ENCODE results near the gene COP1.
"Not testable (repeated sequence)": the region's sequence is repeated elsewhere in the genome, so short reads cannot be mapped to it uniquely, and the experiment has no call there.

The COP1 gene

DNA sequence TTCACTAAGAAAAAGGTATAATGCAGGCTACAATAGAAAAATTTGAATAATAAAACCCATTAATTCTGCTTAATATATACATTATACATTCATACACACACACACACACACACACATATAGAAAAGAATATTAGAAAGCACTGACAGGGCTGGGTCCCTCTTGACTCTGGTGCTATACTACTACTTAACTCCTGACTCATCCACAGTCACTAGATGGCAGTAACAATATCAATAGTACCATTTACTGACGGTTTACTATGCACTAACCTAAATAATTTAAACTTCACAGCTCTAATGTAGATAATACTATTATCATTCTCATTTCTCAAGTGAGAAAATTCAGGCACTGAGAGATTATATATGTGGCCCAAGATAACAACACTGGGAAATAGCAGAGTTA is 87.5 kb downstream of the COP1 start:
- no peak for DNase-seq

GRCh38 chr1:176118985-176119384 is 88.1 kb downstream of the COP1 start:
- DNase-seq, result no peak

GRCh38 chr1:176111835-176112234 is 95.3 kb downstream of the COP1 start:
- DNase-seq, result no peak

DNA sequence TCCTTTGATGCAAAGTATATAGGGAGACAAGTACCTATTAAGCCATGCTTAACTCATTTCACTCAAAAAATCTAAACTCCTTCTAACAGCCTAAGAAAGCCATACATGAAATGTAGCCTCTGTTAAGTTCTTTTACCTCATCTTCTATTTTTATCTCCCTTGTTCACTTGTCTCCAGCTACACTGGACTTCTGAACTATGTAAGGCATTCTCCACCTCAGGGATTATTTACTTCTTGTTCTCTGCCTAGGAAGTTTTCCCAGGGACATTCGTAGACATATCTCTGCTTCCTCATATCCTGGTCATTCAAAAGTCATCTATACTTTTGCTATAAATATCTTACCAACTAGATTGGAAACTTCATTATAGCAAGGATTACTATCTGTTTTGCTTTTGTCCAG is 96.9 kb downstream of the COP1 start:
- DNase-seq, result no peak

DNA sequence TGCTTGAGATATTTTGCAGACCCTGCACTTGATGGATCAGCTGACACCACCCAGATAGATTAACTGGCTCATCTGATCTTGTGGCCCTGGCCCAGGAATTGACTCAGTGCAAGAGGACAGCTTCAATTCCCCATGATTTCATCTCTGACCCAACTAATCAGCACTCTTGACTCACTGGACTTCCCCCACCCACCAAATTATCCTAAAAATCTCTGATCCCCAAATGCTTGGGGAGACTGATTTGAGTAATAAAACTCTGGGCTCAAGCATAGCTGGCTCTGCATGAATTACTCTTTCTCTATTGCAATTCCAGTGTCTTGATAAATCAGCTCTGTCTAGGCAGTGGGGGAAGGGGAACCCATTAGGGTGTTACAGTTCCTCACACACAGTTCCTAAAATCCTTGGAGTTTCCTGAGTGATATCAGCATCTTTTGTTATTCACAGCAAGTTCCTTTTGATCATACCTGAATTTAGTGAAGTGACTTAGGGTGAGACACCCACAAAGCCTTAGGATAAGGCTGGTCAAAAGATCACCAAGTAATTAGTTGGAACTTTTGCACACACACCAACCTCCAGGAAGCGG is 104.2 kb downstream of the COP1 start:
- DNase-seq, result peak; percentile 26 to 76

GRCh38 chr1:176101951-176102642 is 105.0 kb downstream of the COP1 start:
- DNase-seq, result peak in 1 of 2 donors; percentile 33

DNA sequence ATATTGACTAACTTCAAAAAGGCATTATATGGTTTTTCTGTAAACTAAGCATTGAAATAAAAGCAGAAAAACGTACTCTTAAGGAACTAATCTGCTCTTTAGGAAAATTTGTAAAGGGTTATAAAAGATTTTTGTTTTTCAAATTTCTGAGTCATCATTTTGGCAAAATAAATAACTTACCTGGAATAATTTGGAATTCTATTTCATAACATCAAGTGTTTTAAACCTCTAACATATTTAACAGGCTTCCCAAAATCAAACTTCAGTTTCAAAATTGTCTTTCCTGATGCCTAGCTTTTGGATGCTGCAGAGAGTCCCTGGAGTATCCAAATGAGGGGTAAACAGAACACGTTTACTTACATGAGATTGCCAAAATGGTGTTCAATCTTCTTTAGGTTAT is 108.5 kb downstream of the COP1 start:
- DNase-seq, result no peak

GRCh38 chr1:176096015-176096414 is 111.1 kb downstream of the COP1 start:
- DNase-seq, result no peak

GRCh38 chr1:176090766-176091165 is 116.3 kb downstream of the COP1 start:
- no peak for DNase-seq

- not testable (repeated sequence) for DNase-seq
These were observed 119.3 kb downstream of the COP1 start for GRCh38 chr1:176087746-176088145.

- DNase-seq, result peak; percentile 33 to 46
These were observed 133.4 kb downstream of the COP1 start for GRCh38 chr1:176073524-176074157.

DNA sequence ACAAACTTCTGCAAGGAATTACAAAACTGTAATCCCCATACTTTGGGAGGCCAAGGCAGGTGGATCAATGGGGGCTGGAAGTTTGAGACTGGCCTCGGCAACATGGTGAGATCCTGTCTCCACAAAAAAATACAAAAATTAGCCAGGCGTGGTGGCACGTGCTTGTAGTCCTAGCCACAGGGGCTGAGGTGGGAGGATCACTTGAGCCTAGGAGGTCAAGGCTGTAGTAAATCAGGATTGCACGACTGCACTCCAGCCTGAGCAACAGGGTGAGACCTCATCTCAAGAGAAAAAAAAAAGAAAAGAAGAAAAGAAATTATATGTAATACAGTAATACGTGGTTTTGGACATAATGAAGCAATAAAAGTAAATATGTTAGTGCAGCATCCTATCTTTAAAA is 138.2 kb downstream of the COP1 start:
- no peak for DNase-seq

GRCh38 chr1:176068256-176068655 is 138.8 kb downstream of the COP1 start:
- DNase-seq, result no peak

DNA sequence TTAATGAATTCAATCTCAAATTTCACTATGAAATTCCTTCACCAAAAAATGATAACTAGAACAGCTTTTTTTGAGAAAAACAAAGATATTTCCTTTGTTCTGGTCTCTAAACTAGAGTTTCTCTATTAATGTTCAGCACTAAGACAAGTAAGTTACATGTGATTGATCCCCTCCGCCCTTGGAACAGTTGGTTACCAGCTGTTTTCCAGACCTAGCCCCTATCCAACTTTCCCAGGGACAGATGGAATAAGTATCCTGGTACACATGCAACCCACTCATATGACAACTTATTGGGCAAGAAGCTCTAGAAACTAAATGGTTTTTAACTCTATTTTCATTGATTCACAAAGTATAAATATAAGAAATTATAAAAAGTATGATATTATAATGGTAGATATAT is 140.4 kb downstream of the COP1 start:
- no peak for DNase-seq

DNA sequence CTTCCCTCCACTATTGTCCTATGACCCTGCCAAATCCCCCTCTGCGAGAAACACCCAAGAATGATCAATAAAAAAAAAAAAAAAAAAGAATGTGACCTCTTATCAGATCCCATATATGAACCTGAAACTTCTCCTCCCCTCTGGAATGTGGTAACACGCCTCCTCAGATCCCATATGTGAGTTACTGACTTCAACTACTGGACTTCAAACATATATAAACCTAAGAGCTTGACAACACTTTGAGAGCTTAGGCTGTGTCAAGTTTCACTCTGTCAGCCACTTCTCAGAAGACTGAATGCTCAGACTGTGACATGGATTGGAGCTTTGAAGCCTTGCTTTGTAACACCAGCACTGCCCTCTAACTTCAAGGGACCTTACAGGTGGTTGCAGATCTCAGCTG is 148.4 kb downstream of the COP1 start:
- DNase-seq, result no peak

- DNase-seq, result no peak
These were observed 150.8 kb downstream of the COP1 start for GRCh38 chr1:176056312-176056711.

GRCh38 chr1:176055398-176055797 is 151.7 kb downstream of the COP1 start:
- no peak for DNase-seq

- peak; percentile 23 to 54 for DNase-seq
These were observed 155.1 kb downstream of the COP1 start for GRCh38 chr1:176051902-176052518.

DNA sequence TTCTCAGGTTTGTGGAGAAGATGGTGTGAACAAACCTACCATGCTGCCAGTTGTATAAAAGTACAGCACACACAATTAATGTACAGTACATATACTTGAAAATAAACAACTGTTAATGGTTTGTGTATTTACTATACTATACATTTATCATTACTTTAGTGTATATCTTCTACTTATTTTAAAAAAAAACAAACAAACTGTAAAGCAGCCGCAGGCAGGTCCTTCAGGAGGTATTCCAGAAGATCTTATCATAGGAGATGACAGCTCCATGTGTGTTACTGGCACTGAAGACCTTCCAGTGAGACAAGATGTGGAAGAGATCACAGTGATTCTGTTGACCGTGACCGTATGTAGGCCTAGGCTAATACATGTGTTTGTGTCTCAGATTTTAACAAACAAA is 155.7 kb downstream of the COP1 start:
- DNase-seq, result no peak

GRCh38 chr1:176049582-176049981 is 157.5 kb downstream of the COP1 start:
- DNase-seq, result no peak

GRCh38 chr1:176046926-176047325 is 160.2 kb downstream of the COP1 start:
- DNase-seq, result no peak

DNA sequence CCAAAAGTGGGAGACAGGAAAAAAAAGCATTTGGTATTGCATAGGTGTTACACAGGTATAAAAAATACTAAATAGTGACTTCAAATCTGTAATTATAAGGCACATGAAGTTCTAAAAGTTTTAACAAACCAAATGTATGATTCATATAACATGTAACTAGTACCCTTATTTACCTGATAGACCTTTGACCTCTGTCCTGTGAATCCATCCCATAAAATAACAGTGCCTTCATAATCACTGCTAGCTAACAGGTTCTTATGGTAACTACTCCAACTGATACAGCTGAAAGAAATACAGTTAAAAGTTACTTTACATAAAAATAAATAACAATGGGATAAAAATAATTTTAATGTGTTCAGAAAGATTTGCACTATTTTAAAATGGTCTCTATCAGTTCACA is 163.5 kb downstream of the COP1 start:
- DNase-seq, result no peak

GRCh38 chr1:176033881-176034280 is 173.2 kb downstream of the COP1 start:
- DNase-seq, result no peak

DNA sequence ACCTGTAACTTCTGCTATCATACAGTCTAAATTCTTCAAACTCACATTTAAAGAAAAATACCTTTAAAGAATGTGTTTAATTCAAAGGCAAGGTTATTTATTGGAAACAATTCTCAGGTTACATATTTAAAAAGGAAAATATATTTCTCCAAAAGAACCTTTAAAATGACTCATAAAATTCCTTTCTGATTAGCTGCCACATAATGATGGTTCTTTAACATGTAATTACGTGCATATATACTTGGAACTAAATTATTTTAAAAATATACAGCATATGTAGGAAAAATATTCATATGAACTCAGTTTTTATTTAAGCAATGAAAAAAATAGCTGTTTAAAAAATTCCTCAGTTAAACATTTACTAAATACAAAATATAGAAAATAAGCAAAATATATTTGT is 173.6 kb downstream of the COP1 start:
- DNase-seq, result no peak

Measured in inflammatory macrophage (primary cell).